ENCODE measurements around the gene TANC1. TPM values are rescaled to one million over a fixed set of nuclear protein-coding genes. Genes with fewer than 3 reads are reported as not detected.
"Not testable (repeated sequence)": the region's sequence is repeated elsewhere in the genome, so short reads cannot be mapped to it uniquely, and the experiment has no call there.

Gene TANC1
- polyA plus RNA-seq, 10 donors = 13.8 to 30.1 (median 22.7) TPM

DNA sequence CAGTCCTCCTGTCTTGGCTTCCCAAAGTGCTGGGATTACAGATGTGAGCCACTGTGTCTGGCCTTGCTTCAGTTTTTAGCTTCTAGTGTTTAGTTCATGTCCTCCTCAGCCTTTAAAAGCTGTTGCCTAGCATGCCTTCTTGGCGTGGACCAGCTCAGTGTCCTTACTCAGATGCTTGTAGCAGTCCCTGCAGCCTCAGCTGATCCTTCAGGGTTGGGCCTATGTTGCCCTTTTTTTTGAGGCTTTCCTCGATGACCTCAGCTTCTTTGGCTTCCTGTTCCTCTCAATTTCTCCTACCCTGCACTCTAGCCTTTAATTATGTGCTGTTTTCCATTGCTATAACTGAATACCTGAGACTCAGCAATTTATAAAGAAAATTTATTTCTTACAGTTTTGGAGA lies 57.7 kb downstream of the TANC1 start:
- no peak for DNase-seq

DNA sequence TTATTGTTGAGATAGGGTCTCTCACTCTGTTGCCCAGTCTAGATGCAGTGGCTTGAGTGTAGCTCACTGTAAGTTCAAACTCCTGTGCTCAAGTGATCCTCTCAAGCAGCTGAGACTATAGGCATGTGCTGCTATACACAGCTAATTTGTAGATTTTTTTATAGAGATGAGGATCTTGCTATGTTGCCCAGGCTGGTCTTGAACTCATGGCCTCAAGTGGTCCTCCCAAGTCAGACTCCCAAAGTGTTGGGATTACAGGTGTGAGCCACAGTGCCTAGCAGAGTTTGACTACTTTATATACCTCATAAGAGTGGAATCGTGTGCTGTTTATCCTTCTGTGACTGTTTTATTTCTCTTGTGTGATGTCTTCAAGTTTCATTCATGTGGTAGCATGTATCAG lies 60.3 kb downstream of the TANC1 start:
- DNase-seq = no peak

DNA sequence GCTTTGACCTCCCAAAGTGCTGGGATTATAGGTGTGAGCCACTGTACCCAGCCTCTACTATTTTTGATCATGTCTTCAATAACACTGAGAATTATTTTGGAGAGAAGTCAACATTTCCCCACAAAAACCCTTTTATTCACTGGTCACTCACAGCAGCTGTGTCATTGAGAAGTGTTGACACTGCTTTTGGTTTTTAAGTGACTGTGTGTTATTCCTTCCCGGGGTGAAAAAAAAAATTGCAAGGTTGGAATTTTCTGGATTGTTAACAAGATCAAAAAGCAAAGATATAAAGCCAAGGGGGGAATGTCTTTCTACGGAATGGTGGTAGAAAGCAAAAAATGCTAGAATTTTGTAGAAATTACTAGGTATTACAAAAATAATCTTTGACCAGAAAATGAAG lies 61.5 kb downstream of the TANC1 start:
- DNase-seq = no peak

DNA sequence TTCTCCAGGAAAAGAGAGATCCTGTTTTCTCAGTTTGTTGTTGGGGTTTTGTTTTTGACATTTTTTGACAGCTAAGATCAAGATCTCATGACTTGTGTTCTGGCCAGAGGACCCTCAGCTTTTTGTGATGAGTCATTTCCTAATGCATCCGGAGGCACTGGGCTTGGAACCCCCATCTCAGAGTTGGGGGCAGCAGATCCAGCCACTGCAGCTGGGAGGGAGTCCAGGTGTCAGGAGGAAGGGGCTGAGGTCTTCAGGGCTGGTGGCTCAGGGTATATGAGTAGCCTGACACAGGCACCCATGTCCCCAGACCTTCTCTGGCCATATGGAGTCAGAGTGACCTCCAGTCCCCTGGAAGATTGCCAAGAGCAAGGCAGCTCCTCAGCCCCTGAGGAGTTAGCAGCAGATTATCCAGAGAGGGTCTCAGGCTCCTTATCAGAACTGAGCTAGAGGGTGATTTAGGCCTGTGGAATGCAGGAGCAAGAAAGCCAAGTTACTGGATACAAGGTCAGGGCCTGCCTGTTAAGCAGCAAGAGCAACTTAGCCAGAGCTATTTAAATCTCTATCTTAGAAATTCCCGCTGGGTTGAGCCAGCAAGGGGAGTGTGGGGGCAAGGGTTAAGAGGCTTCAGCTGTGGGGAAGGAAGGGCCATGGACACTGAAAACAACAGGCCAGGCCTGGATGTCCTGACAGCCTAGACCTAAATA lies 62.4 kb downstream of the TANC1 start:
- peak in 2 of 3 donors; percentile 56 to 61 for DNase-seq

DNA sequence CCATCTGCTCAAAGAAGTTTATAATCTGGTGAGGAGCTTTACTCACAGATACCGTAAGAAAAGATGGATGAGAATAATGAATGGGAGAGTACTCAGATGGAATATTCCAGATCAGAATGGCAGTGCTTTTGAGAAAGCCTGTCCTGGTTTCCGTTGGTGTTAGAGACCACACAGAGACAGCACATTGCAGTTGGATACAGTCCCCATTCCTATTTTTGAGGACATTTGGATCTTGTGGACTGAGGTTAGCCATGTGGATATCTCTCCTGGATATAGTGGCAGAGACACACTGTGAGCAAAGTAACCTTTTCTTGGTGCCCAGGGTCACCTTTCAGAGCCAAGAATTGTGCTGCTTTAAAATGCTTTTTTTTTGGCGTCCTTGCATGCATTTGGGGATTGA lies 63.7 kb downstream of the TANC1 start:
- DNase-seq = no peak

DNA sequence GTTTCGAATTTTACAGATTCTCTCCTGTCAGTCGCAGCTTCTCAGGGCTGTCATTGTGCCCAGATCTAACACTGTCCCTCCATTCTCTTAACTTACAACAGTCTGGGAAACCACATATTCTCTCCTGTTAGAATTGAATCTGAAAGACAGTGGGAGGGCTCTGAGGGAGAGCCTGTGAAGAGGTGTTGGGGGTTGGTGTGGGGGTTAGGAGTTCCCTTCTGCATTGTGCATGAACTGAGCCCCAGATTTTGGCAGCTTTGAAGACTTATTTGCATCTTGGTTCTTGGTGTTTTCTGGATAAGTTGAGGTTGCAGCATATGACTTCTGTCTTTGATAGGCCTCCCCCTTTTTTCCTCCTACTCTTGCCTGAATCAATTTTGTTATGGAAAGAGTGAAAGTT lies 64.1 kb downstream of the TANC1 start:
- DNase-seq = no peak

DNA sequence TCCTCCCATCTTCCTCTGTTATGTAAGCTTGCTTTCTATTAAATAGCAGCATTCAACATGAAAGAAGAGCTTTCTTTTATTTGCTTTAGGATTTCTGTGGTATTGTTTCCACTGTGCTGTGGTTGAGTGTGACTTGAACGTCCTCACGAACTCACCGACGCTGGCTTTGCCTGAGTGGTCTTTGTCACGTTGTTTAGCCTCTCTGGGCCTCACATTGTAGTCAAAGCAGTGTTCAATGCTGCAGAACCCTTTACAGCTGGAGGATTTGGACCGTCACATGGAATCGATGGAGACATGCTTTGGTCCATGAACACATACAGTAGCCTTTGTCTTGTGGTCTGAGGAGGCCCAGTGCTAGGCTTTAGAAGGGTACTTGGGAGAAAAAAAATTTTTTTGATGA lies 66.3 kb downstream of the TANC1 start:
- DNase-seq = no peak

DNA sequence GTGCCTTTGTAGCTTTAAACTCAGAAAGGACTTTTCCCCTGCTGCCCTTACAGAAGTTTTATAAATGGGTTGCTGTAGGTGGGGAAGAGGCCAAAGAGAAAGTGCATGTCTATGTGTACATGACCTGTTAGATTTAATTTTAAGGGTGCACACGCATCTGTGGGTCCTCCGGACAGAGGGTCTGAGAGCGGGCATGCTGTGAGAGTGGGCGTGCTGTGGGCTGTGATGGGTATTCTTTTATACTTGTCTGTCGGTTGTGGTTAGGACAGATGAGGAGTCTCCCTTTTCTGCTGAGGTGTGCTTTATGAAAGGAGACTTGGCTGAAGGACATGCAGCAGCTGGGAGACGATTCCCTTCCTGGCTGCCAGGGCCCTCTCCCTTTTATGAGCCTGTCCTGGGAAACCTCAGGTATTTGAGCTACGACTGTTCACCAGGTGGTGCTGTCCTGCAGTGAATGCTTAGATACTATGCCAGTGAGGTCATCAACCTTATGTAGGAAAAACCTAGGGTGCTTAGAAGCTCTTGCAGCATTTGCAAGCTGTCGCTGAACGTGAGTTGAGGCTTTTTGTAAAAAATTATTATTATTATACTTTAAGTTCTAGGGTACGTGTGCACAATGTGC lies 67.5 kb downstream of the TANC1 start:
- peak in 1 of 3 donors; percentile 38 for DNase-seq

DNA sequence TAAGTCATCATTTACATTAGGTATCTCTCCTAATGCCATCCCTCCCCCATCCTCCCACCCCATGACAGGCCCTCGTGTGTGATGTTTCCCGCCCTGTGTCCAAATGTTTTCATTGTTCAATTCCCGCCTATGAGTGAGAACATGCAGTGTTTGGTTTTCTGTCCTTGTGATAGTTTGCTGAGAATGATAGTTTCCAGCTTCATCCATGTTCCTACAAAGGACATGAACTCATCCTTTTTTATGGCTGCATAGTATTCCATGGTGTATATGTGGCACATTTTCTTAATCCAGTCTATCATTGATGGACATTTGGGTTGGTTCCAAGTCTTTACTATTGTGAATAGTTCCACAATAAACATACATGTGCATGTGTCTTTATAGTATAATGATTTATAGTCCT lies 68.0 kb downstream of the TANC1 start:
- DNase-seq = not testable (repeated sequence)

DNA sequence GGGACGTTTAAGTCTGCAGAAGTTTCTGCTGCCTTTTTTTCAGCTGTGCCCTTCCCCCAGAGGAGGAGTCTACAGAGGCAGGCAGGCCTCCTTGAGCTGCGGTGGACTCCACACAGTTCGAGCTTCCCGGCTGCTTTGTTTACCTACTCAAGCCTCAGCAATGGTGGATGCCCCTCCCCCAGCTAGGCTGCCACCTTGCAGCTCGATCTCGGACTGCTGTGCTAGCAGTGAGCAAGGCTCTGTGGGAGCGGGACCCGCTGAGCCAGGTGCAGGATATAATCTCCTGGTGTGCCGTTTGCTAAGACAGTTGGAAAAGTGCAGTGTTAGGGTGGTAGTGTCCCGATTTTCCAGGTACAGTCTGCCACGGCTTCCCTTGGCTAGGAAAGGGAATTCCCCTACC lies 72.9 kb downstream of the TANC1 start:
- not testable (repeated sequence) for DNase-seq

DNA sequence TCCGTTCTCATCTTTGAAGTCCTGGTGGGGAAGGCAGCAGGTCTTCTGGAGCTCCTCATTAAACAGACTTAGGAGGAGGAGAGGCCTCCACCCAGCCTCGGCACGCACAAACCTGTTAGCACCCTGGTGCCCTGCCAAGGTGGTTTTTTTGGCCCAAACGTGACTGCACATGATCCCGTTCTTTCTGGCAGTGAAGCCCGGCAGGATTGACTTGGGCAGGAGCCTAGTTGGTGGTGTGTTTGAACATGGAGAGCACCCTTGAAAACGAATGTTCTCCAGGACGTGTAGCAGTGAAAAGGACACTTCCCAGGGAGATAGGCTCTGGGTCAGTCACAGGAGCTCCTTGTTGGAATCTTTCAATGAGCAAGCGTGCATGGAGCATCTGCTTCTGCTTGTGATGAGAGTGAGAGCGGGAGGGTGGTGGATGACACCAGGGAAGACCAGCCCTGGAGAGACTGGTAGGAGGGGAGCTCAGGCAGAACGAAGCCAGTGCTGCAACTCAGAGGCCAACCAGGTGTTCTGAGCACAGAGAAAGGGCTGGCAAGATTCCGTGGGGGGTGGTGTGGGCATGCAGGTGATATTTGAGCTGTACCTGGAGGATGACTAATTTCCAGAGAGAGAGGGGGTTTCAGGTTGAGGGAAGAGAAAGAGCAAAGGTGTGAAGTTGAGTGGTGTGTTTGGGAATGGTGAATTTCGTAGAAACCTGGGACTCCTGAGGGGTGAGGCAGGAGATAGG lies 73.8 kb downstream of the TANC1 start:
- no peak for DNase-seq

DNA sequence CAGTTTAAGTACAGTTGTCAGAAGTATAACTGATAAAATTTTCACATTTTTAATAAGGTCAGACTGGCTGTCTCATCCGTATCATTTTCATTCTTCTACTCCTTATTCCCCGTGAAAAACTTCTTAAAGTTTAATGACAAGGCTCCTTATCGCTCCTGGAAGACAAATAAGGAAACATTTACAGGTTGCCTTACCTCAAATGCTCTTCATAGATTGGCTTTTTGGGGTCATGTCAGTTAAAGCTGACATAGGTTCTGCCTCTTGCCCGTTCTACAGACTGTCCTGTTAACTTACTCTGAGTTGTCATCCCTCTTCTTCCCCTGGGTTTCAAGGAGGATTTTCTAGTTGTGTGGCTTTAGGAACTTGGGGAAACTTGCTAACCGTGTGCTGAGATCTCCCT lies 75.3 kb downstream of the TANC1 start:
- DNase-seq = no peak

DNA sequence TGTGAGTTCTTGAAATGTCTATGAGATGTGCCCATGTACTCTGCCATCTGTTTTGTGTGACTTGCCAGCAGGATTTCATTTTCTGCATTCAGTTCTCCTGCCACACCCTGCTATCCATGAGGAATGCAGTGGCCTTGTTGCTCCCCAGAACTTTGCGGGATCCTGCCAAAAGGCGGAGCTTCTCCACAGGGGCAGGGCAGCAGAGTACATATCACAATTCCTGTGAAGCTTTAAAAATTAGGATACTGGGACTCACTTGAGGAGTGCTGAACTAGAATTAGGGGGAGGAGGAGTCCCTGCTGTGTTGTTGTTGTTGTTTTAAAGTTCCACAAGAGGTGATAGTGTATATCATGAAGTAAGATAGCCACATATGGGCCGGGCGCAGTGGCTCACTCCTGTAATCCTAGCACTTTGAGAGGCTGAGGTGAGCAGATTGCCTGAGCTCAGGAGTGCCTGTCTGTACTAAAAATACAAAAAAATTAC lies 76.4 kb downstream of the TANC1 start:
- peak in 1 of 3 donors; percentile 59 for DNase-seq

DNA sequence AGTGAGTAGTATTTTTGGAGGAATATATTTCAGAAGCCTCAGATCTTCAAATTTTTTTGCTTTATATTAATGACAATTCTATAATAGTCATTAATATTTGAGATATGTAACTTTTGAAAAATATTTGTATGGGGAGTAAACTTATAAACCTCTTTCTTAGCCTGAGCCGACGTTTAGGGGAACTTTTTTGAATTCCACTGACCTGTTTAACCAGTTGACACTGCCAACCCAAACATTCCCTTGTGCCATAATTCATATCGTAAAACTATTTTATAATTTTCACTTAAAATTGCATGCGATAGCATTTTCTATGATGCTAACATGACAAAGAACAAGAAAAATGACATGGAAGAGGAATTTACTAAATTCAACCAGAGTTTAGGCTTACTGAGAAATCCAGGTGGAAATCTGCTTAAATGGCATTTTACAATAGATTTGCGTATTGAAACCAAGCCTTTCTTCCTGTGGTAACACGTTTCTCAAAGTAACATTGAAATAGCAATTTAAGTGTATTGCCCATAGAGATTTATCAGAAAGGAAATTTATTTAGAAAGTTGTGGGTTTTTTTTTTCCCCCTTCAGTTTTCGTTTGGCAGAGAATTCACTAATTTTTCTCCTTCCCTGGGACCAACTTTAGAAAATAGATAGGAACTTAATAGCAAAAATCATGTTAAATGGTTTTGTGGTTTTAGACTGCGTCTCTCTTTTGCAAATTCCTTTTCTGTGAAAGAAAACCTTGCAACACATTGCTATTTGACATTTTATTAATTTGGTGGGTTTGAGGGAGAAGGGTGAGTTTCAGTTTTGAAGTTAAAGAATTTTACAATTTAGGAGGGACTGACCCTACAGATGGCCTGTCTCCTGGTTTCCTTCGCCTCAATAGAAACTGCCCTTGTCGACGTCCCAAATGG lies 77.4 kb downstream of the TANC1 start:
- DNase-seq = no peak

DNA sequence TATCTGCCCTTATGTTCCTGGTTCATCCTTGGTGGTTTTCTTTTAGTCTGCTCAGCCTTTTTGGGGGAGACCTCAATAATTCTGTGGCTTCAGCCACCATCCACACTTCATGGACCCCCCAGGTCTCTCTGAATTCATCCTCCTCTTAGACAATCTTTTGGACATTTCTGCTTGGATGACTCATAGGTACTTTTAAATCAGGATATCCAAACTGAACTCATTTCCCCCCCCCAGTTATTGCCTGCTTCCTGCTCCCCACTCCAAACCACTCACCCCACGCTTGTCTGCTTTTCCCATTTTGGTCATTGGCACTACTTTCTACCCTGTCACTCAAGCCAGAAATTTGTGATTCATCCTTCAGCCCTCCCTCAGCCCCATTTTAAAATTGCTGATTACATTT lies 78.5 kb downstream of the TANC1 start:
- DNase-seq = peak in 1 of 3 donors; percentile 44

DNA sequence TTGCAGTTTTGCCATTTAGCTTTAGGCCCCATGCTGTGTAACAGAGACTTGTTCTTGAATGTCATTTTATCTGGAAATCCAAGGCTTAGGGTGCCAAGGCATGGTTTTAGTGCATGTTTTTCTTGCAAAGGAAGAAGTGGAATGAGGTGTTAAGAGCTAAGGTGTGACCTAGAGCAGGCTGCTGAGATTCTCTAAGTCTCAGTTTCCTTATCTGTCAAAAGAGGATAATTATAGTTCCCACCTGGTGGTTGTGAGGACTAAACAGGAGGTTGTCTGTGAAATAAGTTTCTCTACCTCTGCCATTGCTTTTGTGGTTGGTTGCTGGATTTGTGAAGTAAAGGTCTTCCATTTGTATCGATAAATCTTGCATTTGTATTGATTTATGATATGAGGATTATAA lies 82.0 kb downstream of the TANC1 start:
- DNase-seq = no peak

DNA sequence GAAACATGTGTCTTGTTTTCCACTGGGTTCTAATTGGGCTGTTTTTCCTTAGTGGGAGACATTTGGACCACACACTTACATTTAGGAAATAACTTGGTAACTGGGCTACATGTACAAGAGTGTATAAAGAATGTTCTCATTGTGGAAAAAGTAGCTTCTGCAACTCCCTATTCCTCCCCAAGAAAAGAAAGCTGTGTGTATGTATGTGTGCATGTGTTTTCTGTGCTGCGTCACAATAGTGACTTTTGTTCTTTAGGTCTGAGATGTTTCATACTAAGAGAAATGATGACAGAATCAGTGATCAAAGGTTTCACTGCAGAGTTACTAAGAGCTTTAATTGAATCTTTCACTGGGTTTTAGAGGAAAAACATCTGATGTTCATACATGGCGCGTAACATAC lies 82.7 kb downstream of the TANC1 start:
- no peak for DNase-seq

DNA sequence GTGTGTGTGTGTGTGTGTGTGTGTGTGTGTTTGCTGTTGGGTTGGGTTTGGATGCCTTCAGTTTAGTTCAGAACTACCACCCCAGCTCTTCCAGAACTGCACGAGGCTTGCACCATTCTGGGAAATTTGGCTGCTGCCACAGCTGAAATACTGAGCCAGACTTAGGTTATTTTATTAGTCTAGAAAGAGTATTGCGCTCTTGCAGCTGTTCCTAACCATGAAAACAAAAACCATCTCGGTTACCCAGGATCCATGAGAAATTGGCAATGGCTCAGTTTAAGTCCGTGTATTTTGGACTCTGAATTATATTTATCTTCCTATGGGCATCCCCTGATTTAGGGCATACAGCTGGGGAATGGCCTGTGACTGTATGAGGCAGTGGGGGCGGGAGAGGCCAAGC lies 83.2 kb downstream of the TANC1 start:
- peak in 2 of 3 donors; percentile 44 to 65 for DNase-seq

DNA sequence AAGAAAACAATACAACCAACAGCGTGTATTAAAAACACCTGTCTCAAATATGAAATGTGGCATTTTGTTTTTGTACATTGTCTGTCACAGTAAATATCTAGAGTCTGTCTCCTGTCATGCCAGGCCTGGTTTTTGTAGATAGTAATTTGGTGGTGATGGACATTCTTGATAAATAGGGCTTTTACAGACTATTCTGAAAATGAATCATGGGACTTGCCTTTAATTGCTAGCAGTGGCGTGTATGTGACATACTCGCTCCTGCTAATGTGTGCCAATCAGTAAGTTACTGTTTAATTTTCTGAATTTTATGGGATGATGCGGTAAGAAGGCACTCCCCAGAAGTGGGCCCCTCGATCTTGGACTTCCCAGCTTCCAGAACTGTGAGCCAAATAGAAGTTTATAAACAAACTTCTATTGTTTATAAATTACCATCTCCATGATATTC lies 83.7 kb downstream of the TANC1 start:
- DNase-seq = no peak

DNA sequence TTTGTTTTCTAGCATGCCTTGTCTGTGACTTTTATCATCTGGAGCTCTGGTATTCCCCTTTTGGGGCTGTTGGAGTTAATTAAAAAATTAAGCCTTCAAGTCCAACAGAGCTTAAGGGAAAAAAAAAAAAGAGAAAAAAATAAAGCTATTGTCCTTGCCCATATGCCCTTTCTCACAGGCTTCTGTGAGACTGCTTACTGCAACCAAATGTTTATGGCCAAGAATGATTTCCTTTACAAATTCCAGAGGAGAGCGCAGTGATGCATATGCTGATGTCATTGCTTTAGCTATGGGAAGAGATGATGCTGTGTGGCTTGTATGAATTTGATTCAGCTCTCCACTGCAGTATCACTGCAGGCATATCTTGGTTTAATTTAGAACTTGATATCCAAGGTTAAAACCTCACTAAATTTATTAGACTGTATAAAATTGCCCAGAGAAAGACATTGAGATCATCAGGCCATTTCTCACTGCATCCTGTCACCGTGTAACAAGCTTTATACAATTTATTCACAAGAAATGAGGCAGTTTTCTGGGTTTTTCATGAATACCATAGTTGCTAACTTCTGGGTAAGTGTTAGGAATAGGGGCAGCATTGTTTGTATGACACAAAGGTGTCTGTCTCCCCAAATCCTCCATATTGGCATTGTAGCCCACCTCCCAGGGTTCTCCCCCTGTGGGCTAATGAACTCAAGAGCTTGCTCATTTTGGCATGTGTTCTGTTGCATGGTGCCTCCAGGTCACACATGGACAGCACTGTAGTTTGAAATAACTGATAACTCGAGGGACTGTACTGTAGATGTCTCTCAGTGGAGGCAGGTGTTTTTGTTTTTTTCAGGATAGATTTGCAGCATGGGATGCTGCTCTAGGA lies 85.0 kb downstream of the TANC1 start:
- DNase-seq = peak in 2 of 3 donors; percentile 63 to 78

DNA sequence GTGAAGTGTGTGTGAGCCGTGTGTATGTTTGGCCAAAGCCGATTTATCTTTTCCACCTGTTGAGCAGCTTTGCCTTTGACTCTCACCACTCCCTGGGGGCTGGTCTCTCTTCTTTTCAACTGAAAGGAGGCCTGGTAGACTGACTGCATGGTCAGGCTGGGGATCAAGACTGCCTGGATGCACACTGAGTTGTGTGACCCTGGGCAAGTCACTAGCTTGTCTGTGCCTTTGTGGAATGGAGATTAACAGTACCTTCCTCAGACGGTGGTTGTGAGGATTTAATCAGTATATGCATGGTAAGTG lies 85.5 kb downstream of the TANC1 start:
- no peak for DNase-seq
